Astrocyte of the spinal cord (primary cell): Measurements from ENCODE around the gene ECE2.
"Not testable (repeated sequence)": the region's sequence is repeated elsewhere in the genome, so short reads cannot be mapped to it uniquely, and the experiment has no call there.

Source experiments
- DNase-seq: peaks from one replicate; pipeline ENCODE4 v3.0.0; 2011; ENCODE audit warnings: low read depth, low spot score
- H3K4me3 ChIP-seq: 2 replicates; pipeline ENCODE4 v1.5.1; 2011; ENCODE audit warnings: low read depth, mild to moderate bottlenecking, low read length, moderate library complexity
- CTCF ChIP-seq: IDR thresholded peaks from 2 replicates; pipeline ENCODE4 v1.5.1; 2012; ENCODE audit warnings: low read depth, mild to moderate bottlenecking, low read length, inconsistent platforms
- in situ Hi-C: cut with HindIII; loops from 2 replicates; pipeline ENCODE4 v1.10.0; 2017; ENCODE audit warnings: low sequenced_read_pairs

The ECE2 gene

DNA sequence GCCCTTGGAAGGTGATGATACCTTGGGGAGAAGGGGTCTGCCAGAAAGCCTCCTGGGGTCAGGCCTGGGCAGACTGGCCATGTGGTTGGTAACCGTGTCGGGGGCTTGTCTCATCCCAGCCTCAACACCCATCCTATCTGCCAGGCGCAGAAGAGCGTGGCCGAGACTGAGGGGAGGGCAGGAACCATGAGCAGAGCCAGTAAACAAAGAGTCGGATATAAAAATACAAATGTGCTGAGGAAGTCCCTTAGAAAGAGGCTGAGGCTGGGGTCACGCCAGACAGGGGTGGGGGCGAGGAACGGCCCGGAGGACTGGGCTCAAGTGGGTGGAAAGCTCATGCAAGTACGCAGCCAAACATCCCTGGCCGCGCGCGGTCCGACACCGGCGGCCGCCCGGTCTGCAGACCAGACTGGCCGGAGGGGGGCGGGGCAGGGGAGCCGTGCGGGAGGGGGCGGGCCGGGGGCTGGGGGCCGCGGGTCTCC lies 16.4 kb upstream of the ECE2 start:
- DNase-seq = no peak
- in situ Hi-C loops = no loop called here
- H3K4me3 ChIP-seq = no peak overlapping the region
- no peak for TF ChIP-seq CTCF

- in situ Hi-C loops = no loop called here
- peak overlapping the region; percentile 10 for H3K4me3 ChIP-seq
- DNase-seq = no peak
- TF ChIP-seq CTCF = no peak
Observed at GRCh38 chr3:184259878-184260723, 15.7 kb upstream of the ECE2 start.

DNA sequence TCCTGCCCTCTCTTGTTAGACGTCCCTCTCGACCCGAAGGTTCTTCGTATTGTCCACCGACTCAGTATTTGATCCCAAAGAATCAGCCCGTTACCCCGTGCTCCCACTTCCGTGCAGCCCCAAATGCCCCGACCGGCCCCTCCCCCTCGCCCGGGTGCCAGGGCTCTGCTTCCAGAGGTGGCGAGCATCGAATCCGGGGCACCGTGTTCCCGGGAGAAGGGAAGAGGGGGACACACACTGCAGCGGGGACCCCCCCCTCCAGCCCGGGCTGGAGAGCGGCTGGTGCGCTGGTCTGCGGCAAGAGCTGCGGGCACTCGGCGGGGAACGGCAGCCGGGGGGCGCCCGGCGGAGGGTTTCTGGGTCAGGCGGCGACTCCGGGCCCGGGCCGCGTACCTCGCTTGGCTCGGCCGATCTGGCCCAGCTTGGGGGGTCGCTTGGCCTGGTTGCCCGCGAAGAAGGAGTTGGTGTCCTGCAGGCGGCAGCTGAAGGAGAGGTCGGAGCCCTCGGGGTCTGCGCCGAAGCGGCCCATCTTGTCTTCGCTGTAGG lies 15.0 kb upstream of the ECE2 start:
- no peak for TF ChIP-seq CTCF
- H3K4me3 ChIP-seq = peak overlapping the region; percentile 32
- in situ Hi-C loops = no loop called here
- DNase-seq = no peak

- DNase-seq = peak; percentile 21
- TF ChIP-seq CTCF = no peak
- in situ Hi-C loops = no loop called here
- H3K4me3 ChIP-seq = peak within 1 kb of the TSS; percentile 48
Observed at GRCh38 chr3:184261270-184261853, 14.5 kb upstream of the ECE2 start, which contains the start of gene CAMK2N2. Gene CAMK2N2, minus strand, starts transcription at chr3:184261553. Its CDS starts 268 bp downstream, at chr3:184261285.

GRCh38 chr3:184261854-184262763 lies 13.7 kb upstream of the ECE2 start:
- peak overlapping the region; percentile 48 for H3K4me3 ChIP-seq
- in situ Hi-C loops = no loop called here
- peak; percentile 22 for DNase-seq
- TF ChIP-seq CTCF = no peak

GRCh38 chr3:184262764-184263179 lies 13.1 kb upstream of the ECE2 start:
- DNase-seq = no peak
- in situ Hi-C loops = no loop called here
- TF ChIP-seq CTCF = no peak
- no peak overlapping the region for H3K4me3 ChIP-seq

GRCh38 chr3:184267249-184267648 lies 8.6 kb upstream of the ECE2 start:
- in situ Hi-C loops, H3K4me3 ChIP-seq, DNase-seq: not testable (repeated sequence)
